Rectal smooth muscle tissue (tissue), 1 donor: ENCODE data around the gene LRRC8B.

Experiments used
- H3K27ac ChIP-seq: one replicate; pipeline ENCODE4 v1.7.0; 2013; ENCODE audit warnings: low read depth, low read length, inconsistent platforms
- H3K27me3 ChIP-seq: one replicate; pipeline ENCODE4 v1.7.0; 2013; ENCODE audit warnings: low read length; ENCODE audit not compliant: control insufficient read depth, insufficient read depth
- H3K36me3 ChIP-seq: one replicate; pipeline ENCODE4 v1.7.0; 2013; ENCODE audit warnings: low read length; ENCODE audit not compliant: control insufficient read depth, insufficient read depth
- H3K4me1 ChIP-seq: one replicate; pipeline ENCODE4 v1.7.0; 2013; ENCODE audit warnings: low read length; ENCODE audit not compliant: control insufficient read depth, insufficient read depth
- H3K4me3 ChIP-seq: one replicate; pipeline ENCODE4 v1.7.0; 2013; ENCODE audit warnings: low read length
- H3K9ac ChIP-seq: one replicate; pipeline ENCODE4 v1.7.0; 2013; ENCODE audit warnings: low read length

LRRC8B gene

DNA sequence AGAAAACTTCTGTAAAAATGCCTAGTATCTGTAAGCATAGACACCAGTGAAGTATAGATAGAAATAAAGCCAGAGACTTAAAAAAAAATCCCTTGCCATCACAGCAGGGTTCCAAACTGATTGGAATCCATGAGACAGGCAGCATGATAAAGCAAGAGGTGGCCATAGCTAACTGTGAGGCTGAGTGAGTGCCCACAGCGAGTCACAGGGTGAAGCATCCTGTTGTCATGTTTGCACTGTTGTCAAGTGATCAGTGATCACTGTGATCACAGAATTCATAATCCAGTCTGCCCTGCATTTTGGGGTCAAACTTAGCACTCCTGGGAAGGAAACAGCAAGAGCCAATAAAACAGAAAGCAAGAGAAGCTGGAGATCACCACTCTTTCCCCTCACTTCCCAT, 33.3 kb downstream of the LRRC8B start:
- Histone ChIP-seq H3K27me3 (no peaks in the 10 kb centered on the region), H3K36me3 (no peaks in the 10 kb centered on the region), H3K4me1 (no peaks in the 10 kb centered on the region), H3K27ac (no peak overlapping the region), H3K9ac (no peak overlapping the region), H3K4me3 (no peak overlapping the region)

DNA sequence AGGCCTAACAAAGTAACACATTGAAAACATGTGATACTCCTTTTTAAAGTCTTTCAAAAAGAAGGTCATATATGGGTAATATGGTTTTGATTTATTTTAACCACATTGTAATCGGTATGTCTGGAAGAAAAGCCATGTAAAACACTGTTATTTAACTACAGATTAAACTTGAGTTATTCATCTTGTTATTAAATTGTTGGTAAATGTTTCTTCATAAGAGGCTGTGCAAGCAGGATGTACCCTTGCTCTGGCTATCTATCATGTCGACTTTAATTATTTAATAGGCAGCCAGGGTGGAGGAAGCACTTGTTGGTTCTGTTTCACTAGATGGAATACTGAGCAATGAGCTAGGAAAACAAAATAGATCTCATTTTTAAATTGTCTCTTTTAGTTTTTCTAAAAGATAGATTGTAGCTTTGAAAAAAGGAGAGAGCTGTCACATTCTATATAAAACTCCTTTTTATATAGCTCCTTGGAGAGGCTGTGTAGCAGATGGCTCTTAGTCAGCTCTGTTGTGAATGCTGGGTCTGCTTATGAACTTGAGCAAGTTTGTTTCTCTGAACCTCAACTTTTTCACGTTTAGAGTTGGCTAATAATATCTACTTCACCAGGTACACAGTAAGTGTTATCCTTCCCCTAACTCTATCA, 39.5 kb downstream of the LRRC8B start:
- no peaks in the 10 kb centered on the region for H3K36me3 ChIP-seq
- H3K9ac ChIP-seq = no peak overlapping the region
- no peaks in the 10 kb centered on the region for H3K4me1 ChIP-seq
- no peak overlapping the region for H3K27ac ChIP-seq
- H3K27me3 ChIP-seq = no peaks in the 10 kb centered on the region
- H3K4me3 ChIP-seq = no peak overlapping the region

DNA sequence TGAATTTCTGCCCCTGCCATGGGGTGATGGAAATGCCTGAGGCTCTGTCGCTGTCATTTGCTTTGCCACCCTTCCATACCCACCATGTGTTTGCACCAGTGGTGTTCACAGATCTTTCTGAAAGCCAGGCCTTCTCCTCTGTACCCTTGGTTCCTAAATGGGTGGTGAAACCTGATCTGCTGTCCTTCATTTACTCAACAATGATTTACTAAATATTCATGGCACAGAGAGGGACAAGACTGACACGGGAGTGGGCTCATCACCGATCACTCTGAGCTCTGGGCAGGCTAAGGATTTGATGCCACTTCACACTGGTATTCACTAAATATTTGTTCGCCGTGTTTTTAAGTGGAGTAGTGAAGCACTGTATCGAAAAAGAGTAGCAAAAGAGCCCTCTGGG, 40.9 kb downstream of the LRRC8B start:
- H3K27ac ChIP-seq = no peak overlapping the region
- no peaks in the 10 kb centered on the region for H3K27me3 ChIP-seq

DNA sequence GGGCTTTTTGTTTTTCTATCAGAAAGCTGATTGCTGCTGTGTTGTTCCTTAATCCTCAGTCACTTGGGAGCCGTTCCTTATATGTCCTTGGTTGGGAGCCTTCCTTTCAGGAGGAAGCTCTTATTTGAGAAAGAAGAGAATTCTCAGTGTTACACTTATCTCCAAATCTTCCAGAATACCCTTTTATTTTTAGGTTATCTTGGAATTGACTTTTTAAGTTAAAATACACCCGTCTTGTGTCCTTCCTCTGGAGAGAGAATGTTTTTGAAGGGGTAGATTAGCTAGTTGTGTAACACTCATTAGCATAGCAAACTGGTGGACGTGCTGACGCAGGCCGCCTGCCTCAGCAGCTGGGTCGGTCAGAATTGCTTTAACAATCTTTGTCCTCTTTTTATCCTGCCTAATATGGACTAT, 42.1 kb downstream of the LRRC8B start:
- no peak overlapping the region for H3K4me3 ChIP-seq
- no peaks in the 10 kb centered on the region for H3K27me3 ChIP-seq
- H3K4me1 ChIP-seq = no peaks in the 10 kb centered on the region
- H3K9ac ChIP-seq = no peak overlapping the region
- H3K36me3 ChIP-seq = peaks cover 2% of the 10 kb centered on the region
- H3K27ac ChIP-seq = no peak overlapping the region

More for the DNA sequence above, 40.9 kb downstream of the LRRC8B start:
- Histone ChIP-seq H3K9ac (no peak overlapping the region), H3K4me1 (no peaks in the 10 kb centered on the region), H3K36me3 (no peaks in the 10 kb centered on the region), H3K4me3 (no peak overlapping the region)

DNA sequence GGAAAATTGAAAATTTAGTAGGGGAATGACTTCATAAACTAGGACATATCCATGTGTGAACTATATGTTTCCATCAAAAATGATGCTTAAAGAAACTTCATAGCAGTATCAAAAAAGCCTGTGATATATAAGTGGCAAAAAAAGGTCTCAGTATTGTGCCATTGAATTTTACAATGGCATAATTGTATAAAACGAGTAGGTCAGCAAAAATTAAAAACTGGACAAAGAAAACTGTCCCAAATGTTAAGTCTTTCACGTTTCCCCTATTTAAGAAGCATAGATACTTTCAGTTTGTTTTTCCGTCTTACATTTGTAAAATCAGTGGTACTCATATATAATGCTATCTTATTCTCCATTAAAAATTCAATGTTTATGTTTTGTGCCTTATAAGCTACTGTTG, 43.2 kb downstream of the LRRC8B start:
- no peak overlapping the region for H3K9ac ChIP-seq

DNA sequence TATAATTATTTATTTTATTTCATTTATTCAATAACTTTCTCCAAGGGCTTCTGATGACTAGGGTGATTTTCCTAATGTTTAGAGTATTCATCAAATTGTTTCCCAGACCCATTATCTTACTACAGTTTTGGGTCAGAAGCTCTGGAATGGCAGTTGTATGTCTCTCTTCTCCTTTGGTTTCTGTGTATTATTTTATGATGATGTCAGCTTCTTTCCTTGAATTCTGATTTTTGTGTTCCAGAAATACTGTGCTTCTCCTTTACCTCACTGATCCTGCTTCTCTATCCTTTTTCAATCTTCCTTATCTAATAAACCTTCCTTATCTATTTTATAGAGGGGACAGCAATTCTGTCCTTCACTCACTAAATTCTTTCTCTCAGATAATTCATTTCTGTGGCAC, 48.8 kb downstream of the LRRC8B start:
- Histone ChIP-seq H3K36me3 (peaks cover 2% of the 10 kb centered on the region), H3K27ac (no peak overlapping the region), H3K9ac (no peak overlapping the region), H3K27me3 (no peaks in the 10 kb centered on the region), H3K4me1 (no peaks in the 10 kb centered on the region), H3K4me3 (no peak overlapping the region)

More for the DNA sequence above, 43.2 kb downstream of the LRRC8B start:
- H3K36me3 ChIP-seq = peaks cover 2% of the 10 kb centered on the region
- H3K27ac ChIP-seq = no peak overlapping the region
- no peaks in the 10 kb centered on the region for H3K27me3 ChIP-seq
- no peak overlapping the region for H3K4me3 ChIP-seq
- H3K4me1 ChIP-seq = no peaks in the 10 kb centered on the region

DNA sequence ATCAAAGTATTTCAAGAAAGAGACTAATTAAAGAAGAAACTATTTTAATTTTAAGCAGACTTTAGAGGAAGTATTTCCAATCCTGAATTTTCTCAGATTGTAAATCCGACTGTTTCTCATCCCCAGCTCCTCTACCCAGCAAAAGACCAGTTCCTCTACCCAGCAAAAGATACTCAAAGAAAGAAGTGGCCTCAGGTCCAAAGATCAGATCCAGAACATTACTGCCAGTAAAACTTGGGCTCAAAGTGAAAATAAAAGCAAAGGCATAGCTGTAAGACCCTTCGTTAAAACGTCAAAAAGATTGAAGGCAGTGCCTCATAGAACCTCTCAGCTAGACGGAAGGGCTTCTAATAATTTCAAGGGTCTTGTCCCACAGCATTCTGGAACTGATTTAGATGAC, 50.0 kb downstream of the LRRC8B start:
- H3K27ac ChIP-seq = no peak overlapping the region
- H3K36me3 ChIP-seq = peaks cover 2% of the 10 kb centered on the region
- no peaks in the 10 kb centered on the region for H3K4me1 ChIP-seq
- no peaks in the 10 kb centered on the region for H3K27me3 ChIP-seq
- no peak overlapping the region for H3K4me3 ChIP-seq
- no peak overlapping the region for H3K9ac ChIP-seq

DNA sequence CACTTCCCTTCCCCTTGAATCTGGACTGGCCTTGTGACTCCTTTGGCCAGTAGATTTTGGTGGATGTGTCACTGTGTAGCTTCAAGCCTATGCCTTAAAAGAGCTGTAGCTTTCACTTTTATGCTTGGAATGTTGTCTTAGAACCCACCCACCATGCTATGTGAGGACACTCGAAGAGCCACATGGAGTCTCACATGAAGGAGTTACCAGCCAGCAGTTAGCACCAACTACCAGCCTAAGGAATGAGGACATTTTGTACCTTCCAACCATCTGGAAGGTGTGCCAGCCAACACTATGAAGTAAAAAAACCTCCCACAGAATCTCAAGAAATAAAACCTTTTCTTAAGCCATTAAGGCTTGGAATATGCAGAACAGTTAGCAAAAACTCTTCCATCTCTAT, 50.6 kb downstream of the LRRC8B start:
- Histone ChIP-seq H3K4me3 (no peak overlapping the region), H3K27ac (no peak overlapping the region)

DNA sequence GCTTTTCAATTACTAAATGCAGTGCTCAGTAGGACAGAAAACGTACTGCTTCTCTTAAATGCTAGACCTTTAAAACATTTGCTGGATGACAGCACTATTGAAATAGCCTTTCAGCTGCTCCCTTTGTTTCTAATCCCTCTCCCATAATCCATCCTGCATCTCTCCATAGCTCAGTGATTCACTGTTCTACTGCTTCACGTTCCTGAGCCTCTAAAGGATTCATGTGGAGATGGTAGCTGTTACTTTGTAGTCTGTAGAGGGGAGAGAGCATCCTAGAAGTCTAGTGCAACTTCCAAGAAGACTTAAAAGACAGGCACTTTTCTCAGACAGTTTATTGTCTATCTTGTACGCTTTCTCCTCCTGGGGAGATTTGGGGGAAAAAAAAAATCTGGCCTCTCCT, 51.4 kb downstream of the LRRC8B start:
- Histone ChIP-seq H3K4me3 (no peak overlapping the region), H3K27ac (no peak overlapping the region), H3K36me3 (no peaks in the 10 kb centered on the region), H3K4me1 (no peaks in the 10 kb centered on the region), H3K27me3 (no peaks in the 10 kb centered on the region), H3K9ac (no peak overlapping the region)

More for the DNA sequence above, 50.6 kb downstream of the LRRC8B start:
- Histone ChIP-seq H3K27me3 (no peaks in the 10 kb centered on the region), H3K36me3 (peaks cover 2% of the 10 kb centered on the region), H3K4me1 (no peaks in the 10 kb centered on the region), H3K9ac (no peak overlapping the region)

DNA sequence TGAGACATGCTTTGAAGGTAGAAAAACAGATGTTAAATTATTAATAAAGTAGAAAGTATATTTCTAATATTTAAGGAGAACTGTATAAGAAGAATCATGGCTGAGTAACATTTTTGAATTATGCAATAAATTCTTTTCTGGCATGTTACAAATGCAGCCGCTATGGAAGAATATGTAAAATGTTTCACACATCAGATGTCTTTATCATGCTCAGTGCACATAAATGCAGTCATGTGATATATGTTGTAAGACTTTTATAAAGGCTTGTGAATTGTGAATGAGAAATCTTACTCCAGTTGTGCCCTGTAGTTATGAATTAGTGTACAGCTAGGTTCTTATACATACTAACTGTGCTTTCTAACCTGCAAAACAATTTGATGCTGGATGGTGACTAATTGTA, 53.5 kb downstream of the LRRC8B start:
- H3K36me3 ChIP-seq = peaks cover 6% of the 10 kb centered on the region
- no peaks in the 10 kb centered on the region for H3K4me1 ChIP-seq
- no peak overlapping the region for H3K27ac ChIP-seq
- no peak overlapping the region for H3K4me3 ChIP-seq
- H3K9ac ChIP-seq = no peak overlapping the region
- no peaks in the 10 kb centered on the region for H3K27me3 ChIP-seq

DNA sequence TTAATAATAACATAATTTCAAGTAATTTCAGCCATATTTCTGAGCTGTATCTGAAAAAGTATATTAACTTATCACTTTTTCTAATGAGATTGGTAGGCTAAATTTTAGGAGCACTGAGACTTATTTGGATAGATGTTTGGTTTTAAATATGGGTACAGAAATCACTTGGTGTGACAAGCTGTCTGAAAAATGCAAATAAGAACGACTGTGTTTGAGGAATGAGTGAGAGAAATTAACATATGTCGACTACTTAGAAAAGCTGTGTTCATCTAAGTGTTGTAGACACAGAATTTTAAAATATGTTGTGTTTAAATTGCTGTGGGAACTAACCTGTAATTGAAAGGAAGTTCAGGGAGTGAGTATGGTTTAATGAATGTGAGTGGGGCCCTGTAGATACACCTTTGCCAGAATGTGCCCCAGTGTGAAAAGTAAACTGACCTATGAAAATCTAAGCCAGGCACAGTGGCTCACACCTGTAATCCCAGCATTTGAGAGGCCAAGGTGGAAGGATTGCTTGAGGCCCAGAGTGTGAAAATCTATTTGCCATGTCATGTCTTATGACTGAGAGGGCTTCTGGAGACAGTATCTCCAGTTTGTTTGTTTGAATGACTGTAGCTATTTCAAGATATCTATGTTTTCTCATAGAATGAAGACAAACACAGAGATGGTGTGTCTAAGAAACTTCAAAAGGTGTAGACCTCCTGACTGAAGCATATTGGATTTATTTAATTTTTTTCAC, 54.5 kb downstream of the LRRC8B start:
- no peaks in the 10 kb centered on the region for H3K27me3 ChIP-seq
- H3K27ac ChIP-seq = no peak overlapping the region
- H3K4me3 ChIP-seq = no peak overlapping the region
- H3K36me3 ChIP-seq = peaks cover 6% of the 10 kb centered on the region
- no peaks in the 10 kb centered on the region for H3K4me1 ChIP-seq
- no peak overlapping the region for H3K9ac ChIP-seq

DNA sequence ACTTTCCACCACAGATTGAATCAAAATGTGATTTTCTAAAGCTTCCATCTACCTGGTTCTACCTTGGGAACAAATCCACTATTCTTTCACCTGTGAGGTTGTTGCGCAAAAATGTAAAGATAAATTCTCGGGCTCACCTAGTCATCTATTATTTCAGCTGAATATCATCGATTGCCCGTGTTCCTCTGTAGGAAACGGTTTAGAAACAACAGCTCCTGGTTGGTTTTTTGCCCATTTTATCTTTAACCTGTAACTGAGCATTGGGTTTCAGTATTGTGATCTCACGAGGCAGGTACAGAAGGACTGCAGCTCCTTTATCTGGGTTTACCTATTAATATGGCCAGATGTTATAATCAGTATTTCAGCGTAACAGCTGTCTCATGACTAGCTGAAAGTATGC, 55.4 kb downstream of the LRRC8B start:
- Histone ChIP-seq H3K27ac (no peak overlapping the region), H3K4me3 (no peak overlapping the region), H3K4me1 (no peaks in the 10 kb centered on the region), H3K36me3 (peaks cover 6% of the 10 kb centered on the region), H3K27me3 (no peaks in the 10 kb centered on the region), H3K9ac (no peak overlapping the region)

DNA sequence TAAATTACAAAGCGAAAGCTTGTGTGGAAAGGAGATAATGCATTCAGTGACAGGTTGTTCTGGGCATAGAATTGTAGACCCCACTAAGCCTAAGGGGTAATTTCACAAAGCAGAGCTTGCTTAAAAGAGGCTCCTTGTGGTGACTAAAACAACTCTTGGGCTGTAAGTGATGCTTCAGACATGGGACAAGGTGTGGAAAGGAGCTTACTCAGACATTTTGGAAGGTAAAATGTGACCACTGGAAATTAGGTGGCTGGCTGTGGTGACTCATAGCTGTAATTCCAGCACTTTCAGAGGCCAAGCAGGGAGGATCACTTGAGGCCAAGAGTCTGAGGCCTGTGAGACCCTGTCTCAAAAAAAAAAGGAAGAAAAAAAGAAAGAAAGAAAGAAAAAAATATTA, 57.2 kb downstream of the LRRC8B start:
- Histone ChIP-seq H3K4me1 (no peaks in the 10 kb centered on the region), H3K9ac (no peak overlapping the region), H3K27ac (no peak overlapping the region), H3K27me3 (no peaks in the 10 kb centered on the region), H3K4me3 (no peak overlapping the region), H3K36me3 (peaks cover 6% of the 10 kb centered on the region)
